HEK293T (cell line): ENCODE measurements around the gene AANAT.

ENCODE experiments used
- CTCF ChIA-PET: fragments of 350-600 bp; formaldehyde crosslinking; extraction: SDS; loops from one replicate; lab custom pipeline; 2021; ENCODE audit warnings: antibody characterized with exemption, inconsistent platforms; lab: Yijun Ruan, JAX
- POLR2A ChIA-PET: fragments of 350-600 bp; formaldehyde crosslinking; extraction: SDS; loops from one replicate; lab custom pipeline; 2020; ENCODE audit warnings: antibody characterized with exemption, inconsistent platforms; lab: Yijun Ruan, JAX
- DNase-seq: peaks from one replicate; pipeline ENCODE4 v3.0.0; 2012; ENCODE audit warnings: mixed read lengths; ENCODE audit errors: extremely low spot score
- ARNT ChIP-seq: fragments of 450-650 bp; IDR thresholded peaks from 2 replicates; pipeline ENCODE4 v1.6.1; 2017; ENCODE audit warnings: mild to moderate bottlenecking
- BHLHE40 ChIP-seq: fragments of 450-650 bp; IDR thresholded peaks from 2 replicates; pipeline ENCODE4 v1.6.1; 2016; ENCODE audit warnings: mild to moderate bottlenecking, moderate library complexity, borderline replicate concordance
- CTBP1 ChIP-seq: fragments of 450-650 bp; IDR thresholded peaks from 2 replicates; pipeline ENCODE4 v1.6.1; 2016; ENCODE audit warnings: borderline replicate concordance
- ELF4 ChIP-seq: fragments of 450-650 bp; IDR thresholded peaks from 2 replicates; pipeline ENCODE4 v1.6.1; 2017; ENCODE audit warnings: antibody characterized with exemption
- FOXA1 ChIP-seq: fragments of 450-650 bp; IDR thresholded peaks from 2 replicates; pipeline ENCODE4 v1.6.1; 2016; ENCODE audit warnings: mild to moderate bottlenecking
- FOXK2 ChIP-seq: fragments of 450-650 bp; IDR thresholded peaks from 2 replicates; pipeline ENCODE4 v1.6.1; 2016; ENCODE audit warnings: mild to moderate bottlenecking
- FOXM1 ChIP-seq: fragments of 450-650 bp; IDR thresholded peaks from 2 replicates; pipeline ENCODE4 v1.6.1; 2017; ENCODE audit warnings: mild to moderate bottlenecking, borderline replicate concordance
- HDGF ChIP-seq: fragments of 450-650 bp; IDR thresholded peaks from 2 replicates; pipeline ENCODE4 v1.6.1; 2017; ENCODE audit warnings: antibody characterized with exemption, borderline replicate concordance
- L3MBTL2 ChIP-seq: fragments of 450-650 bp; conservative IDR thresholded peaks from 2 replicates; pipeline ENCODE4 v1.6.1; 2016; ENCODE audit warnings: mild to moderate bottlenecking
- LEF1 ChIP-seq: fragments of 450-650 bp; IDR thresholded peaks from 2 replicates; pipeline ENCODE4 v1.6.1; 2017; ENCODE audit warnings: mild to moderate bottlenecking, borderline replicate concordance
- NFRKB ChIP-seq: fragments of 450-650 bp; IDR thresholded peaks from 2 replicates; pipeline ENCODE4 v1.6.1; 2016; ENCODE audit warnings: mild to moderate bottlenecking, moderate library complexity
- PKNOX1 ChIP-seq: fragments of 450-650 bp; IDR thresholded peaks from 2 replicates; pipeline ENCODE4 v1.6.1; 2016
- SP1 ChIP-seq: fragments of 450-650 bp; IDR thresholded peaks from 2 replicates; pipeline ENCODE4 v1.6.1; 2017
- SUZ12 ChIP-seq: fragments of 450-650 bp; IDR thresholded peaks from 2 replicates; pipeline ENCODE4 v1.6.1; 2016; ENCODE audit warnings: mild to moderate bottlenecking
- TARDBP ChIP-seq: fragments of 450-650 bp; IDR thresholded peaks from 2 replicates; pipeline ENCODE4 v1.6.1; 2016
- ZNF384 ChIP-seq: fragments of 450-650 bp; IDR thresholded peaks from 2 replicates; pipeline ENCODE4 v1.6.1; 2016

AANAT gene

DNA sequence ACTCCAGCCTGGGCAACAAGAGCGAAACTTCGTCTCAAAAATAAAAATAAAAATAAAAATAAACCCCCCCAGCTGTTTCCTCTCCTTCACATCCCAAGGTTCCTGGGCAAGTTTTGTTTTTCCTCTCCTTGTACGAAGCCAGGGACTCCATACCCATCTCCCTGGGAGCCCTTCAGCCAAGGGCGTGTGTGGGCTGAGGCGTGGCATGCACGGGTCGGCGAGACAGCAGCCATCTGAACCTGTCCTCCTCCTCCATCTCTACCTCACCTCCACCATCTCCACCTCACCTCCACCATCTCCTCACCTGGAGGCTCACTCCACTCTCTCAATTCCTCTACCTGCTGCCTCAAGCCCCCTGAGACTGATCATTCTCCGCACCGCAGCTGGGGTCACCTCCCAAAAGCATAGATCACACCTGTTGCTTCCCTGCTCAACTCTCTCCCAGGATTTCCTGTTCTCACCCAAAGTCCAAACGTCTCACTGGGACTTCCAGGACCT is 16.9 kb downstream of the AANAT start:
- POLR2A ChIA-PET, result no interaction called here
- CTCF ChIA-PET, result interaction anchor here (1.4 kb wide), 1 partner anchor 25 kb away, joined by 5 read pairs; no protein-coding TSS in a partner anchor
- DNase-seq, result no peak
- no peak for TF ChIP-seq PKNOX1
- no peak for TF ChIP-seq CTBP1
- no peak for TF ChIP-seq ELF4
- no peak for TF ChIP-seq SUZ12
- TF ChIP-seq FOXA1, result no peak

- ChIA-PET CTCF (interaction anchor here (1.0 to 1.4 kb wide), 2 partner anchors 18 to 26 kb away, joined by 3 to 5 read pairs; no protein-coding TSS in a partner anchor), POLR2A (no interaction called here)
- DNase-seq, result no peak
Measured at GRCh38 chr17:76485569-76485968, 18.2 kb downstream of the AANAT start.

DNA sequence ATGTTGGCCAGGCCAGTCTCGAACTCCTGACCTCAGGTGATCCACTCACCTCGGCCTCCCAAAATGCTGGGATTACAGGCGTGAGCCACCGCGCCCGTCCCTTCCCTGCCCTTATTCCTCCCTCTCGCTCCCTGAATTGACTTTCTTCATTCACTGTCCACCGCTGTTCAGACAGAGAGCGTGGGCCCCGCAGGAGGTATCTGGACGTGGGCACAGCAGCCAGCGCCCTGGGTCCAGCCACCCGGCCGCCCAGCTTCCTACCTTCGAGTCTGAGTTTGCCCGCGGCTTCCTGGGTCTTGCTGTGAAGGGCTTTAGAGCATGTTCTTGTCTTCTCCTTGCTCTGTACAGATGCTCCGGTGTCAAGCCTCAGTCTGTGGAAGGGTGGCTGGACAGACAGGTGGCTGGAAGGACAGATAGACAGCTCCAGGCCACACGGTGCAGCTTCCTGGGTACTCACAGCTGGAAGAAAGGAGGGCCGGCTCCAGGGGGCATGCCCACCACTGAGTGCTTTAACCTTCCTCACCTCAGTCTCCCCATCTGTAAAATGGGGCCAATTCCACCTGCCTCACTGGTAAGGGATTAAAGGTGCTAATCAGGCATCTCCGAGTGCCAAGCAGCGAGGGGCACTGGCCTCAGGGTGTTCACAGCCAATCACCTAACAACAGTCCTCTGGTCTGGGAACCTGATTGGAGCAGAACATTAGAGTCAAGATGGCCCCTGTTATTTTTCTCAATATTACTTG is 20.2 kb downstream of the AANAT start:
- TF ChIP-seq CTBP1 (no peak), FOXA1 (no peak), FOXM1 (no peak), HDGF (no peak), ZNF384 (no peak)
- CTCF ChIA-PET, result no interaction called here
- POLR2A ChIA-PET, result no interaction called here
- DNase-seq, result no peak

More at GRCh38 chr17:76485569-76485968, 18.2 kb downstream of the AANAT start:
- TF ChIP-seq ELF4, result no peak
- TF ChIP-seq CTBP1, result no peak
- no peak for TF ChIP-seq NFRKB
- no peak for TF ChIP-seq LEF1
- TF ChIP-seq FOXK2, result no peak
- no peak for TF ChIP-seq PKNOX1
- no peak for TF ChIP-seq L3MBTL2
- TF ChIP-seq HDGF, result no peak
- TF ChIP-seq SUZ12, result no peak
- no peak for TF ChIP-seq SP1

GRCh38 chr17:76490112-76490710 is 22.8 kb downstream of the AANAT start:
- ChIA-PET CTCF (interaction anchor here (0.7 kb wide), 1 partner anchor 17 kb away, joined by 3 read pairs; no protein-coding TSS in a partner anchor), POLR2A (interaction anchor here (2.0 kb wide), 1 partner anchor 9 kb away, joined by 5 read pairs; no protein-coding TSS in a partner anchor)
- TF ChIP-seq TARDBP (no peak), NFRKB (no peak), ZNF384 (no peak), L3MBTL2 (no peak), SP1 (no peak), SUZ12 (no peak), LEF1 (no peak)
- DNase-seq, result no peak

GRCh38 chr17:76491271-76492122 is 24.1 kb downstream of the AANAT start:
- TF ChIP-seq HDGF, result no peak
- TF ChIP-seq L3MBTL2, result no peak
- TF ChIP-seq ELF4, result no peak
- TF ChIP-seq SP1, result no peak
- no peak for TF ChIP-seq LEF1
- TF ChIP-seq FOXM1, result no peak
- TF ChIP-seq FOXA1, result no peak
- TF ChIP-seq PKNOX1, result no peak
- no peak for TF ChIP-seq ARNT
- TF ChIP-seq ZNF384, result no peak
- TF ChIP-seq TARDBP, result no peak
- TF ChIP-seq NFRKB, result no peak
- no peak for TF ChIP-seq BHLHE40
- no peak for TF ChIP-seq CTBP1
- TF ChIP-seq SUZ12, result no peak
- TF ChIP-seq FOXK2, result no peak
- DNase-seq, result no peak
- ChIA-PET CTCF (no interaction called here), POLR2A (interaction anchor here (0.8 kb wide), 1 partner anchor 9 kb away, joined by 3 read pairs; no protein-coding TSS in a partner anchor)
